ENCODE results near the gene ARHGEF37.

GRCh38 chr5:149581192-149581861 lies at the start of gene ARHGEF37:
- no peak for TF ChIP-seq CTCF (conservative IDR thresholded peaks at IDR 0.05; ENCODE audit: low read length)
- no peak for TF ChIP-seq EZH2phosphoT487 (IDR thresholded peaks at IDR 0.05; ENCODE audit: borderline replicate concordance, low read depth, low read length)

Measured in OCI-LY7 (cell line).